ENCODE data around the gene DNLZ. TPM values are rescaled to one million over a fixed set of nuclear protein-coding genes. Genes with fewer than 3 reads are reported as not detected.
A peak's percentile ranks its signal among the peaks of the same experiment; 100 is the strongest.

Gene DNLZ
- total RNA-seq, 1 donor from 2014 or later = 12.1 TPM

- no peak for ATAC-seq
These were observed 11.6 kb upstream of the DNLZ start for GRCh38 chr9:136375096-136375495.

- peak; percentile 2 for ATAC-seq
These were observed 10.6 kb upstream of the DNLZ start for GRCh38 chr9:136374183-136374575.

GRCh38 chr9:136373300-136374182 lies 10.0 kb upstream of the DNLZ start, which contains the start of gene CARD9:
TSS of gene CARD9 (minus strand) at chr9:136373669. CDS start at chr9:136372078, 1,591 bp downstream.
- peak; percentile 16 for ATAC-seq

GRCh38 chr9:136372561-136373299 lies 9.2 kb upstream of the DNLZ start:
- peak; percentile 68 for ATAC-seq

GRCh38 chr9:136372006-136372405 lies 8.5 kb upstream of the DNLZ start:
- no peak for ATAC-seq

- no peak for ATAC-seq
These were observed 8.0 kb upstream of the DNLZ start for GRCh38 chr9:136371533-136371880.

GRCh38 chr9:136370687-136371532 lies 7.4 kb upstream of the DNLZ start:
- no peak for ATAC-seq

- no peak for ATAC-seq
These were observed 6.5 kb upstream of the DNLZ start for GRCh38 chr9:136370037-136370436.

- ATAC-seq = no peak
These were observed 4.6 kb upstream of the DNLZ start for GRCh38 chr9:136368190-136368589.

- ATAC-seq = no peak
These were observed 4.0 kb upstream of the DNLZ start for GRCh38 chr9:136367296-136368145.

GRCh38 chr9:136366826-136367225 lies 3.3 kb upstream of the DNLZ start:
- ATAC-seq = no peak

- no peak for ATAC-seq
These were observed 2.3 kb upstream of the DNLZ start for GRCh38 chr9:136365775-136366222.

GRCh38 chr9:136364942-136365774 lies 1.6 kb upstream of the DNLZ start:
- no peak for ATAC-seq

- ATAC-seq = no peak
These were observed 605 bp upstream of the DNLZ start for GRCh38 chr9:136363949-136364748.

GRCh38 chr9:136362450-136362784 lies 1.1 kb downstream of the DNLZ start:
- ATAC-seq = no peak

GRCh38 chr9:136361754-136362449 lies 1.6 kb downstream of the DNLZ start:
- no peak for ATAC-seq

- no peak for ATAC-seq
These were observed 2.3 kb downstream of the DNLZ start for GRCh38 chr9:136361047-136361753.
